Hepatocyte (in vitro differentiated cells): Measurements from ENCODE around the gene DSTN. TPM values are rescaled to one million over a fixed set of nuclear protein-coding genes. Genes with fewer than 3 reads are reported as not detected.

Source experiments
- DNase-seq: peaks from one replicate; pipeline ENCODE4 v3.0.0-alpha.2; 2016; ENCODE audit warnings: low spot score
- H2AFZ ChIP-seq: fragments of 200-600 bp; sonication (generic); 2 replicates; pipeline ENCODE4 v1.6.0; 2016; ENCODE audit warnings: antibody characterized with exemption, mild to moderate bottlenecking
- H3K27ac ChIP-seq: fragments of 200-600 bp; sonication (generic); 2 replicates; pipeline ENCODE4 v1.5.1; 2016; ENCODE audit warnings: mild to moderate bottlenecking
- H3K27me3 ChIP-seq: fragments of 200-600 bp; sonication (generic); 2 replicates; pipeline ENCODE4 v1.6.1; 2016
- H3K36me3 ChIP-seq: fragments of 200-600 bp; sonication (generic); replicated peaks from 2 replicates; pipeline ENCODE4 v1.5.1; 2016; ENCODE audit warnings: low read depth; ENCODE audit not compliant: insufficient read depth
- H3K4me1 ChIP-seq: fragments of 200-600 bp; sonication (generic); 2 replicates; pipeline ENCODE4 v1.5.1; 2016; ENCODE audit warnings: mild to moderate bottlenecking, moderate library complexity; ENCODE audit not compliant: insufficient read depth
- H3K4me2 ChIP-seq: fragments of 200-600 bp; sonication (generic); 2 replicates; pipeline ENCODE4 v1.6.0; 2016
- H3K4me3 ChIP-seq: fragments of 200-600 bp; sonication (generic); 2 replicates; pipeline ENCODE4 v1.5.1; 2016; ENCODE audit warnings: mild to moderate bottlenecking
- H3K79me2 ChIP-seq: fragments of 200-600 bp; sonication (generic); 2 replicates; pipeline ENCODE4 v1.6.0; 2017; ENCODE audit warnings: mild to moderate bottlenecking
- H3K9me2 ChIP-seq: fragments of 200-600 bp; sonication (generic); replicated peaks from 2 replicates; pipeline ENCODE4 v1.6.0; 2017; ENCODE audit warnings: mild to moderate bottlenecking; ENCODE audit not compliant: insufficient read depth
- H3K9me3 ChIP-seq: fragments of 200-600 bp; sonication (generic); 2 replicates; pipeline ENCODE4 v1.5.1; 2016; ENCODE audit warnings: low read depth, mild to moderate bottlenecking
- H4K20me1 ChIP-seq: fragments of 200-600 bp; sonication (generic); 2 replicates; pipeline ENCODE4 v1.6.0; 2016; ENCODE audit warnings: mild to moderate bottlenecking; ENCODE audit not compliant: insufficient read depth, poor library complexity, severe bottlenecking
- CTCF ChIP-seq: fragments of 200-600 bp; sonication (generic); IDR thresholded peaks from 2 replicates; pipeline ENCODE4 v1.5.1; 2016; ENCODE audit warnings: antibody characterized with exemption, mild to moderate bottlenecking; ENCODE audit not compliant: poor library complexity
- EZH2 ChIP-seq: fragments of 200-600 bp; sonication (generic); IDR thresholded peaks from 2 replicates; pipeline ENCODE4 v1.6.1; 2016; ENCODE audit warnings: antibody characterized with exemption, mild to moderate bottlenecking, borderline replicate concordance
- EZH2phosphoT487 ChIP-seq: fragments of 200-600 bp; sonication (generic); IDR thresholded peaks from one replicate; pipeline ENCODE4 v1.6.1; 2018; ENCODE audit warnings: antibody characterized with exemption, mild to moderate bottlenecking, low read depth, moderate library complexity; ENCODE audit not compliant: unreplicated experiment, severe bottlenecking
- WGBS: methylation state at CpG from one replicate; pipeline ENCODE4 v1.1.6; 2016; ENCODE audit warnings: low lambda C conversion rate; ENCODE audit errors: missing lambda C conversion rate; 5-methylcytosine and 5-hydroxymethylcytosine counted together
- polyA plus RNA-seq: library from polyadenylated mRNA; unstranded; fragments of >200 nt; fragmentation: Nextera tagmentation; extraction: Ambion mirVana; gene quantifications from 2 replicates; pipeline ENCODE4 v1.2.1, GENCODE V29; 2016
- total RNA-seq: library from RNA; depleted of rRNA; stranded (reverse); fragments of >200 nt; gene quantifications from 2 replicates; pipeline ENCODE4 v1.2.3, GENCODE V29; 2014

DSTN gene
- total and polyA plus RNA-seq, 2 experiments from 2014 or later, result 342 to 352 TPM

DNA sequence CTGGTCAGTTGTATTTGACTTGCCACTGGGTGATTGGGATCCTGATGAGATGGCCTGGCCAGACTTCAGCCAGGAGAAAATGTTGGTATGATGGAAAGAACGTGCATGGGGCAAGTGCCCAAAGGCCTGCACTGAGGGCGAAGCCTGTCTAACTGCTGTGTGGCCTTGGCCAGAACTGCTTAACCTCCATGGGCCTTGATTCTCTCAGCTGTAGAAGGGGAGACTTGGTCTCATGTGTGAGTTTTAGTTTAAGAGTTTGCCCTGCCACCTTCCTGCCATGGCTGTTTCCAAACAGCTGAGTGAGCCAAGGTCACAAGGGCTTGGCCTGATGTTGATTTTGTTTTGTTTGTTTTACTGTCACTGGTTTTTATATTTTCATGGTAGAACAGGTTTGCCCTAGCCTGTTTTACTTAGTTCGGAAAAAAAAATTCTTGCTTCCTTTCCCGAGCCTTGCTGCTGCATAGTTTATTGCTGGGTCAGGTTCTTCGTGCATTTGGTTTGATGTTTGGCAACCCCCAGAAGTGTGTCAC is 35.3 kb downstream of the DSTN start:
- no peaks in the 10 kb centered on the region for H3K27me3 ChIP-seq
- H2AFZ ChIP-seq, result no peak overlapping the region
- H3K9me3 ChIP-seq, result no peaks in the 10 kb centered on the region
- no peak overlapping the region for H3K4me2 ChIP-seq
- H3K36me3 ChIP-seq, result no peaks in the 10 kb centered on the region
- peaks cover 56% of the 10 kb centered on the region for H3K79me2 ChIP-seq
- TF ChIP-seq CTCF (no peak), EZH2phosphoT487 (no peak), EZH2 (no peak)
- H4K20me1 ChIP-seq, result peaks cover 23% of the 10 kb centered on the region
- WGBS, result 72% methylated on average over 5 of the region's 5 CpGs
- DNase-seq, result no peak
- no peak overlapping the region for H3K4me3 ChIP-seq
- peak overlapping the region; percentile 22 for H3K27ac ChIP-seq
- H3K9me2 ChIP-seq, result no peaks in the 10 kb centered on the region
- H3K4me1 ChIP-seq, result peaks cover 29% of the 10 kb centered on the region

- 84% methylated on average over 2 of the region's 2 CpGs for WGBS
- Histone ChIP-seq H3K79me2 (peaks cover 48% of the 10 kb centered on the region), H3K36me3 (no peaks in the 10 kb centered on the region), H3K4me1 (peaks cover 29% of the 10 kb centered on the region), H3K27ac (peak overlapping the region; percentile 22), H2AFZ (no peak overlapping the region), H3K9me3 (no peaks in the 10 kb centered on the region), H4K20me1 (peaks cover 20% of the 10 kb centered on the region), H3K27me3 (no peaks in the 10 kb centered on the region), H3K4me3 (no peak overlapping the region), H3K4me2 (no peak overlapping the region), H3K9me2 (no peaks in the 10 kb centered on the region)
- TF ChIP-seq CTCF (no peak), EZH2 (no peak), EZH2phosphoT487 (no peak)
- DNase-seq, result no peak
These were observed 36.1 kb downstream of the DSTN start for GRCh38 chr20:17606001-17606400.

DNA sequence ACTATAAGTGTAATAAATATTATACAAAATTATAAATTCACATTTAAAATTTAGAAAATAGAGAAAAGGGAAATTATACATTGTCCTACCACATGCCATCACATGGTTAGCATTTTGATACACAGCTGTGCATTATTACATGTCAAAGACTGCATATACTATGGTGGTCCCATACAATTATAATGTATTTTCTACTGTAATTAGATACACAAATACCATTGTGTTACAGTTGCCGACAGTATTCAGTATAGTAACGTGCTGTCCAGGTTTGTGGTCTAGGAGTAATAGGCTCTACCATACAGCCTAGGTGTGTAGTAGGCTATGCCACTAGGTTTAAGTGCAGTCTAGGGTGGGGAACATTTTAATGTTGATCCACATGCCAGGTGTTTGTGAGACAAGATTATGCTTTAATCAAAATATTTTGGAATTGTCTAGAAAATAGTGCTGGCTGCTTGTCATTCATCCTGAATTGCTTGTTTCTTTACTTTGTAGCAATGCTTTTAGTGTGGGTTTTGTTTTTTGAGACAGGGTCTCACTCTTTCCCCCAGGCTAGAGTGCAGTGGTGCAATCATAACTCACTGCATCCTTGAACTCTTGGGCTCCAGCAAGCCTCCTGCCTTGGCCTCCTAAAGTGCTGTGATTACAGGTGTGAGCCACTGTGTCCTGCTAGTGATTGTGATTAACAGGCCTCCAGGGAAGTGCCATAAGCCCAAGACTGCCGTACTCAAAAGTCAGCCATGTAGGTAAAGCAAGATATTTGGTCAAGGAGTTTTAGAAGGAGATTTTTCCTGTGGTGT is 39.0 kb downstream of the DSTN start:
- DNase-seq, result no peak
- Histone ChIP-seq H3K4me2 (no peak overlapping the region), H3K27ac (peak overlapping the region; percentile 26), H3K9me2 (no peaks in the 10 kb centered on the region), H3K9me3 (no peaks in the 10 kb centered on the region), H3K36me3 (no peaks in the 10 kb centered on the region), H3K27me3 (no peaks in the 10 kb centered on the region), H3K4me1 (peaks cover 31% of the 10 kb centered on the region), H4K20me1 (peaks cover 14% of the 10 kb centered on the region), H2AFZ (no peak overlapping the region), H3K79me2 (peaks cover 19% of the 10 kb centered on the region), H3K4me3 (no peak overlapping the region)
- WGBS, result 91% methylated on average over 3 of the region's 3 CpGs
- TF ChIP-seq CTCF (no peak), EZH2phosphoT487 (no peak), EZH2 (no peak)
